ENCODE results near the gene TNF. TPM values are rescaled to one million over a fixed set of nuclear protein-coding genes. Genes with fewer than 3 reads are reported as not detected.
A peak's percentile ranks its signal among the peaks of the same experiment; 100 is the strongest.

TNF gene
- total and polyA plus RNA-seq, 2 of the 13 experiments (the other 11 are each of a cell fraction or from before 2014, with no cell fraction given) = not detected

DNA sequence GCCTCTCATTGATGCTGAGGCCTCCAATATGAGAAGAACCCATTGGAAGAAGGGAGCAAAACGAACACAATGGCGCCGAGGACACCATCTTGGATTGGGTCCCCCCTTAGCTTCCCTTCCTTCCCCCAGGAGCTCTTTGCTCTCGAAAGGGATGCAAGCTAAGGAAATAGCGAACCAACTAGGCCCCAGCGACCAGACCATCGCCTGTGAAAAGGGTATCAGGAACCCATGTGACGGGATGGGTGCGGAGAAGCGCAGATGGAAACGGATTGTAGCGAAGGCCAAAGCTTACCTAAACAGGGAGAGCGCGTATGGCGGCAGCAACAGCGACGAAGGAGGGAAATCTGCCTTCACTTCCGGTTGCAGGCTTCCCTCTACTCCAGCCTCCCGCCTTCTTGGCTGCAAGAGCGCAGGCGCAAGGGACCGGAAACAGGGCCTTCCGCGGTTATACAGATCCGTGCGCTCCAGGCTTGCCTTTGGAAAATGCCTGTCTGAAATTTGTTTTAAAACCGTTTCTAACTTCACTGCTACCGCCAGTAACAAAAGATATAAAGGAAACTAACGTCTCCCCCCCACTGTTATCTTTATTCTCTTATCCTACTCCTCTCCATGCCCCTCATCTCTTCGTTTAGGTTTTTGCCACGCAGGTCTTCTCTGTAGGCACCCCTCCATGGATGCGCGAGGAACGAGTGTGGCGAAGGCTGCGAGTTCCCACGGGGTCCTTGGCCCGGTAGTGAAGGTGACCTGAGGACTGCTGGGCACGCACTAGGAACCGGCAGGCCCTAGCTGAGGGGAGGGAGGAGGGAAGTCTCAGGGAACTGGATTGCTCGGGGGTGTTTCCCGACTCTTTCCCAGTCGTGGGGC, 33.5 kb upstream of the TNF start, which contains the start of gene DDX39B (continued):
- TF ChIP-seq, protein P1, sequence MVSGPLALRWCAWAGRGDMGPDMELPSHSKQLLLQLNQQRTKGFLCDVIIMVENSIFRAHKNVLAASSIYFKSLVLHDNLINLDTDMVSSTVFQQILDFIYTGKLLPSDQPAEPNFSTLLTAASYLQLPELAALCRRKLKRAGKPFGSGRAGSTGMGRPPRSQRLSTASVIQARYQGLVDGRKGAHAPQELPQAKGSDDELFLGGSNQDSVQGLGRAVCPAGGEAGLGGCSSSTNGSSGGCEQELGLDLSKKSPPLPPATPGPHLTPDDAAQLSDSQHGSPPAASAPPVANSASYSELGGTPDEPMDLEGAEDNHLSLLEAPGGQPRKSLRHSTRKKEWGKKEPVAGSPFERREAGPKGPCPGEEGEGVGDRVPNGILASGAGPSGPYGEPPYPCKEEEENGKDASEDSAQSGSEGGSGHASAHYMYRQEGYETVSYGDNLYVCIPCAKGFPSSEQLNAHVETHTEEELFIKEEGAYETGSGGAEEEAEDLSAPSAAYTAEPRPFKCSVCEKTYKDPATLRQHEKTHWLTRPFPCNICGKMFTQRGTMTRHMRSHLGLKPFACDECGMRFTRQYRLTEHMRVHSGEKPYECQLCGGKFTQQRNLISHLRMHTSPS (CRISPR knock-in tag; IDR thresholded peaks at IDR 0.05; ENCODE audit: low read depth) = peak; percentile 51; the same call in 1 of the 2 replicates
- TF ChIP-seq KLF16 (CRISPR knock-in tag; IDR thresholded peaks at IDR 0.05) = no peak; a peak in 1 of 4 replicates
- TF ChIP-seq MEIS2 (CRISPR knock-in tag; IDR thresholded peaks at IDR 0.05) = peak; percentile 64; the same call in 1 of the 2 replicates
- TF ChIP-seq ZNF136 (CRISPR knock-in tag; IDR thresholded peaks at IDR 0.05; ENCODE audit: low read depth) = peak; percentile 61; the same call in 1 of the 2 replicates
- TF ChIP-seq FOXA1 (IDR thresholded peaks at IDR 0.05) = no peak
- TF ChIP-seq FOXA1 (CRISPR knock-in tag; IDR thresholded peaks at IDR 0.05) = no peak
- TF ChIP-seq, protein P2, sequence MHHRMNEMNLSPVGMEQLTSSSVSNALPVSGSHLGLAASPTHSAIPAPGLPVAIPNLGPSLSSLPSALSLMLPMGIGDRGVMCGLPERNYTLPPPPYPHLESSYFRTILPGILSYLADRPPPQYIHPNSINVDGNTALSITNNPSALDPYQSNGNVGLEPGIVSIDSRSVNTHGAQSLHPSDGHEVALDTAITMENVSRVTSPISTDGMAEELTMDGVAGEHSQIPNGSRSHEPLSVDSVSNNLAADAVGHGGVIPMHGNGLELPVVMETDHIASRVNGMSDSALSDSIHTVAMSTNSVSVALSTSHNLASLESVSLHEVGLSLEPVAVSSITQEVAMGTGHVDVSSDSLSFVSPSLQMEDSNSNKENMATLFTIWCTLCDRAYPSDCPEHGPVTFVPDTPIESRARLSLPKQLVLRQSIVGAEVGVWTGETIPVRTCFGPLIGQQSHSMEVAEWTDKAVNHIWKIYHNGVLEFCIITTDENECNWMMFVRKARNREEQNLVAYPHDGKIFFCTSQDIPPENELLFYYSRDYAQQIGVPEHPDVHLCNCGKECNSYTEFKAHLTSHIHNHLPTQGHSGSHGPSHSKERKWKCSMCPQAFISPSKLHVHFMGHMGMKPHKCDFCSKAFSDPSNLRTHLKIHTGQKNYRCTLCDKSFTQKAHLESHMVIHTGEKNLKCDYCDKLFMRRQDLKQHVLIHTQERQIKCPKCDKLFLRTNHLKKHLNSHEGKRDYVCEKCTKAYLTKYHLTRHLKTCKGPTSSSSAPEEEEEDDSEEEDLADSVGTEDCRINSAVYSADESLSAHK (CRISPR knock-in tag; IDR thresholded peaks at IDR 0.05; ENCODE audit: borderline replicate concordance) = 0 out of 2 replicates have a peak, but pooled peaks have one; percentile 65
- peak; percentile 97; the same call in 1 of the 2 replicates for TF ChIP-seq ZNF713 (CRISPR knock-in tag; IDR thresholded peaks at IDR 0.05)
- no peak for TF ChIP-seq ZNF768 (CRISPR knock-in tag; IDR thresholded peaks at IDR 0.05)
- peak; percentile 98 to 99 for TF ChIP-seq POLR2A (IDR thresholded peaks at IDR 0.05; ENCODE audit: insufficient read depth in 1 of 2, low read depth in 2 of 2, low read length in 2 of 2)
- peak; percentile 86 for TF ChIP-seq KLF13 (CRISPR knock-in tag; IDR thresholded peaks at IDR 0.05)
- TF ChIP-seq, protein P3, sequence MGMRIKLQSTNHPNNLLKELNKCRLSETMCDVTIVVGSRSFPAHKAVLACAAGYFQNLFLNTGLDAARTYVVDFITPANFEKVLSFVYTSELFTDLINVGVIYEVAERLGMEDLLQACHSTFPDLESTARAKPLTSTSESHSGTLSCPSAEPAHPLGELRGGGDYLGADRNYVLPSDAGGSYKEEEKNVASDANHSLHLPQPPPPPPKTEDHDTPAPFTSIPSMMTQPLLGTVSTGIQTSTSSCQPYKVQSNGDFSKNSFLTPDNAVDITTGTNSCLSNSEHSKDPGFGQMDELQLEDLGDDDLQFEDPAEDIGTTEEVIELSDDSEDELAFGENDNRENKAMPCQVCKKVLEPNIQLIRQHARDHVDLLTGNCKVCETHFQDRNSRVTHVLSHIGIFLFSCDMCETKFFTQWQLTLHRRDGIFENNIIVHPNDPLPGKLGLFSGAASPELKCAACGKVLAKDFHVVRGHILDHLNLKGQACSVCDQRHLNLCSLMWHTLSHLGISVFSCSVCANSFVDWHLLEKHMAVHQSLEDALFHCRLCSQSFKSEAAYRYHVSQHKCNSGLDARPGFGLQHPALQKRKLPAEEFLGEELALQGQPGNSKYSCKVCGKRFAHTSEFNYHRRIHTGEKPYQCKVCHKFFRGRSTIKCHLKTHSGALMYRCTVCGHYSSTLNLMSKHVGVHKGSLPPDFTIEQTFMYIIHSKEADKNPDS (CRISPR knock-in tag; IDR thresholded peaks at IDR 0.05) = 0 out of 2 replicates have a peak, but pooled peaks have one; percentile 46
- peak; percentile 93 for TF ChIP-seq MED8 (CRISPR knock-in tag; IDR thresholded peaks at IDR 0.05; ENCODE audit: insufficient replicate concordance)
- peak; percentile 52; the same call in 1 of the 2 replicates for TF ChIP-seq GLI4 (CRISPR knock-in tag; IDR thresholded peaks at IDR 0.05; ENCODE audit: borderline replicate concordance)
- no peak for TF ChIP-seq SOX13 (IDR thresholded peaks at IDR 0.05)
- TF ChIP-seq SOX13 (CRISPR knock-in tag; conservative IDR thresholded peaks at IDR 0.05 in 1 of 2, IDR thresholded peaks at IDR 0.05 in 1 of 2) = peak in 1 of 2 experiments; percentile 30; a peak in 2 of 4 replicates
- TF ChIP-seq PRPF4 (IDR thresholded peaks at IDR 0.05; ENCODE audit: low read depth, low read length, poor library complexity, severe bottlenecking) = no peak
- peak; percentile 84 for TF ChIP-seq TP53 (CRISPR knock-in tag; conservative IDR thresholded peaks at IDR 0.05)
- TF ChIP-seq ZNF264 (CRISPR knock-in tag; IDR thresholded peaks at IDR 0.05) = peak; percentile 92
- TF ChIP-seq ZNF451 (CRISPR knock-in tag; IDR thresholded peaks at IDR 0.05) = peak; percentile 29
- TF ChIP-seq ZNF746 (CRISPR knock-in tag; IDR thresholded peaks at IDR 0.05) = no peak; the same call in 1 of the 2 replicates
- TF ChIP-seq ZNF772 (CRISPR knock-in tag; IDR thresholded peaks at IDR 0.05) = peak; percentile 62
- peak; percentile 19; the same call in 1 of the 2 replicates for TF ChIP-seq SRF (IDR thresholded peaks at IDR 0.05; ENCODE audit: low read depth, low read length)
- TF ChIP-seq ZNF282 (IDR thresholded peaks at IDR 0.05; ENCODE audit: partially characterized antibody) = no peak
- no peak for TF ChIP-seq MATR3 (CRISPR knock-in tag; IDR thresholded peaks at IDR 0.05)
